ENCODE data around the gene UMODL1. TPM values are rescaled to one million over a fixed set of nuclear protein-coding genes. Genes with fewer than 3 reads are reported as not detected.

UMODL1 gene
- total and polyA plus RNA-seq, 2 donors from 2014 or later = 0.39 TPM; not detected in 1

GRCh38 chr21:42151148-42151947 lies 80.2 kb downstream of the UMODL1 start:
- H3K4me1 ChIP-seq (ENCODE audit: control insufficient read depth in 2 of 3, insufficient read depth in 2 of 3, low read depth in 1 of 3, low read length in 3 of 3) = peaks cover 4 to 8% (median 6%) of the 10 kb centered on the region in 3 donors
- TF ChIP-seq CTCF (IDR thresholded peaks at IDR 0.05; ENCODE audit: borderline replicate concordance, extremely low read depth, insufficient read depth) = no peak
- DNase-seq (peak in 4 of 5 donors; percentile 47 to 73 (median 64)), FAIRE-seq (peak; percentile 50)
- H3K27ac ChIP-seq (ENCODE audit: low read depth in 2 of 2, low read length in 2 of 2) = no peak overlapping the region
- no peak overlapping the region for H3K9ac ChIP-seq (ENCODE audit: low read length in 3 of 3)
- H3K36me3 ChIP-seq (ENCODE audit: control insufficient read depth in 2 of 3, insufficient read depth in 3 of 3, low read length in 3 of 3) = no peaks in the 10 kb centered on the region
- H3K9me3 ChIP-seq (ENCODE audit: control insufficient read depth in 2 of 3, insufficient read depth in 1 of 3, low read length in 3 of 3) = no peaks in the 10 kb centered on the region
- no peaks in the 10 kb centered on the region for H3K27me3 ChIP-seq (ENCODE audit: control insufficient read depth, insufficient read depth, low read length)
- intact Hi-C loops (cut with DNase I) = no loop called here
- no peak overlapping the region for H3K4me3 ChIP-seq (ENCODE audit: low read length in 3 of 3)

- no peak overlapping the region for H3K9ac ChIP-seq (ENCODE audit: low read length in 3 of 3)
- no peak for FAIRE-seq
- H3K4me1 ChIP-seq (ENCODE audit: control insufficient read depth in 2 of 3, insufficient read depth in 2 of 3, low read depth in 1 of 3, low read length in 3 of 3) = peaks cover 4 to 8% (median 6%) of the 10 kb centered on the region in 3 donors
- no peaks in the 10 kb centered on the region for H3K27me3 ChIP-seq (ENCODE audit: control insufficient read depth, insufficient read depth, low read length)
- H3K27ac ChIP-seq (ENCODE audit: low read depth in 2 of 2, low read length in 2 of 2) = no peak overlapping the region
- intact Hi-C loops (cut with DNase I) = no loop called here
- no peaks in the 10 kb centered on the region for H3K9me3 ChIP-seq (ENCODE audit: control insufficient read depth in 2 of 3, insufficient read depth in 1 of 3, low read length in 3 of 3)
- H3K4me3 ChIP-seq (ENCODE audit: low read length in 3 of 3) = no peak overlapping the region
- no peak for TF ChIP-seq CTCF (IDR thresholded peaks at IDR 0.05; ENCODE audit: borderline replicate concordance, extremely low read depth, insufficient read depth)
- DNase-seq = no peak
- H3K36me3 ChIP-seq (ENCODE audit: control insufficient read depth in 2 of 3, insufficient read depth in 3 of 3, low read length in 3 of 3) = no peaks in the 10 kb centered on the region
Observed at GRCh38 chr21:42151948-42152220, 80.8 kb downstream of the UMODL1 start.

- Histone ChIP-seq H3K27me3 (ENCODE audit: control insufficient read depth, insufficient read depth, low read length) (no peaks in the 10 kb centered on the region), H3K4me3 (ENCODE audit: low read length in 3 of 3) (no peak overlapping the region), H3K9me3 (ENCODE audit: control insufficient read depth in 2 of 3, insufficient read depth in 1 of 3, low read length in 3 of 3) (no peaks in the 10 kb centered on the region), H3K4me1 (ENCODE audit: control insufficient read depth in 2 of 3, insufficient read depth in 2 of 3, low read depth in 1 of 3, low read length in 3 of 3) (peaks cover 4 to 8% (median 6%) of the 10 kb centered on the region in 3 donors), H3K9ac (ENCODE audit: low read length in 3 of 3) (no peak overlapping the region), H3K36me3 (ENCODE audit: control insufficient read depth in 2 of 3, insufficient read depth in 3 of 3, low read length in 3 of 3) (no peaks in the 10 kb centered on the region), H3K27ac (ENCODE audit: low read depth in 2 of 2, low read length in 2 of 2) (no peak overlapping the region)
- intact Hi-C loops (cut with DNase I) = no loop called here
- FAIRE-seq (no peak), DNase-seq (peak in 1 of 5 donors; percentile 63)
- no peak for TF ChIP-seq CTCF (IDR thresholded peaks at IDR 0.05; ENCODE audit: borderline replicate concordance, extremely low read depth, insufficient read depth)
Observed at GRCh38 chr21:42153046-42153686, 82.0 kb downstream of the UMODL1 start.

Measured in kidney (tissue), 14 donors.